Measurements from ENCODE around the gene SMIM21. TPM values are rescaled to one million over a fixed set of nuclear protein-coding genes. Genes with fewer than 3 reads are reported as not detected.

The SMIM21 gene
- total RNA-seq (2014; rRNA removed; shearing (Covaris generic)), result not detected in 2 replicates

DNA sequence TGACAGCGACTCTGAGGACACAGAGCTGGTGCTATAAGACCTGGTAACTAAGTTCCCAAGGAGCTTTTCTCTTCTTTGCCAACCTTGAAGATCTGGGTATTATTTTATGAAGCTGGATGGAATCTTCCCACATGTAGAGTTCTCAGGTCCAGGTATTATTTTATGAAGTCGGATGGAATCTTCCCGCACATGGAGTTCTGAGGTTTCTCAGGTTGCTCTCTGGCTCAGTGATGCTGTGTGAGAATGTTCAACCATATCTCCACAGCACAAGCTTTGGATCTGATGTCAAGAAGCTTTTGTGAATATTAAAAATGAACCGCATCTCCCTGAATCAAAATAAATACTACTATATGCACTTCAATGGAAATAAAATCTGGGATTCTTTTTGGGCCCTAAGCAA, at the start of gene SMIM21:
TSS of gene SMIM21 (minus strand) at position 101 of the 400 bp plus-strand sequence. CDS start 140 bp downstream, outside the sequence.

Other genes starting within 250 kb of the SMIM21 start
- 7.1 and 12.8 TPM in 2 replicates for gene PTGR3, start 218.6 kb downstream of the SMIM21 start, total RNA-seq (2014; rRNA removed; shearing (Covaris generic))
- gene TSHZ1, start 216.9 kb downstream of the SMIM21 start, total RNA-seq (2014; rRNA removed; shearing (Covaris generic)), result 10.2 and 11.7 TPM in 2 replicates